ENCODE measurements around the gene DUSP12. TPM values are rescaled to one million over a fixed set of nuclear protein-coding genes. Genes with fewer than 3 reads are reported as not detected.

Gene DUSP12
- total and polyA plus RNA-seq, 2 donors (not counting 1 experiment from before 2014, with no cell fraction given): 29.5 to 41.9 TPM

- Histone ChIP-seq H4K20me1 (ENCODE audit: control insufficient read depth, insufficient read depth, low read length, poor library complexity, severe bottlenecking) (peaks cover 26% of the 10 kb centered on the region), H3K79me2 (ENCODE audit: control insufficient read depth, insufficient read depth, low read length) (peaks cover 96% of the 10 kb centered on the region), H3K9me3 (ENCODE audit: control extremely low read depth in 1 of 3, control insufficient read depth in 2 of 3, insufficient read depth in 1 of 3, low read length in 2 of 3) (no peaks in the 10 kb centered on the region), H3K4me1 (ENCODE audit: control insufficient read depth in 2 of 2, insufficient read depth in 2 of 2, low read length in 2 of 2) (peaks cover 37 to 47% of the 10 kb centered on the region in 2 donors), H3K27me3 (replicated peaks in 1 of 4; ENCODE audit: control extremely low read depth in 1 of 4, control insufficient read depth in 3 of 4, insufficient read depth in 4 of 4, low read length in 3 of 4) (no peaks in the 10 kb centered on the region), H3K4me3 (ENCODE audit: control extremely low read depth in 1 of 5, extremely low read depth in 1 of 5, insufficient read depth in 1 of 5, low read depth in 2 of 5, low read length in 4 of 5) (no peak overlapping the region), H3K4me2 (replicated peaks; ENCODE audit: low read depth, low read length, poor library complexity, severe bottlenecking) (no peak overlapping the region), H2AFZ (ENCODE audit: insufficient read depth, low read depth, low read length, poor library complexity, severe bottlenecking) (no peak overlapping the region), H3K36me3 (replicated peaks in 1 of 2; ENCODE audit: control extremely low read depth in 1 of 2, control insufficient read depth in 1 of 2, extremely low read depth in 1 of 2, insufficient read depth in 2 of 2, low read length in 1 of 2) (peaks cover 0 to 6% of the 10 kb centered on the region in 2 experiments), H3K9ac (ENCODE audit: low read length) (no peak overlapping the region), H3K27ac (ENCODE audit: low read length in 2 of 2) (no peak overlapping the region)
- TF ChIP-seq, protein P1, sequence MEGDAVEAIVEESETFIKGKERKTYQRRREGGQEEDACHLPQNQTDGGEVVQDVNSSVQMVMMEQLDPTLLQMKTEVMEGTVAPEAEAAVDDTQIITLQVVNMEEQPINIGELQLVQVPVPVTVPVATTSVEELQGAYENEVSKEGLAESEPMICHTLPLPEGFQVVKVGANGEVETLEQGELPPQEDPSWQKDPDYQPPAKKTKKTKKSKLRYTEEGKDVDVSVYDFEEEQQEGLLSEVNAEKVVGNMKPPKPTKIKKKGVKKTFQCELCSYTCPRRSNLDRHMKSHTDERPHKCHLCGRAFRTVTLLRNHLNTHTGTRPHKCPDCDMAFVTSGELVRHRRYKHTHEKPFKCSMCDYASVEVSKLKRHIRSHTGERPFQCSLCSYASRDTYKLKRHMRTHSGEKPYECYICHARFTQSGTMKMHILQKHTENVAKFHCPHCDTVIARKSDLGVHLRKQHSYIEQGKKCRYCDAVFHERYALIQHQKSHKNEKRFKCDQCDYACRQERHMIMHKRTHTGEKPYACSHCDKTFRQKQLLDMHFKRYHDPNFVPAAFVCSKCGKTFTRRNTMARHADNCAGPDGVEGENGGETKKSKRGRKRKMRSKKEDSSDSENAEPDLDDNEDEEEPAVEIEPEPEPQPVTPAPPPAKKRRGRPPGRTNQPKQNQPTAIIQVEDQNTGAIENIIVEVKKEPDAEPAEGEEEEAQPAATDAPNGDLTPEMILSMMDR (IDR thresholded peaks at IDR 0.05): no peak
- no peak for TF ChIP-seq EZH2 (IDR thresholded peaks at IDR 0.05; ENCODE audit: borderline replicate concordance, insufficient read depth, low read depth, low read length, poor library complexity, severe bottlenecking)
- no peak overlapping the region for H3K4me3 Mint-ChIP-seq
- ChIA-PET POLR2A (no interaction called here), CTCF (interaction anchor here (0.6 to 1.6 kb wide), 3 partner anchors 12 to 52 kb away, joined by 3 to 4 read pairs (median 3); partner anchors contain the start of gene DUSP12)
- intact Hi-C loops (cut with micrococcal nuclease): no loop called here
- no peaks in the 10 kb centered on the region for H3K27me3 Mint-ChIP-seq
- ATAC-seq (ENCODE audit: low read depth) (no peak), DNase-seq (no peak)
- no peak overlapping the region for H3K27ac Mint-ChIP-seq
- H3K4me1 Mint-ChIP-seq: peaks cover 43% of the 10 kb centered on the region
- 100% methylated on average over 1 of the region's 3 CpGs for WGBS (ENCODE audit: insufficient coverage)
- H3K9me3 Mint-ChIP-seq (ENCODE audit: insufficient read depth): no peaks in the 10 kb centered on the region
Observed at GRCh38 chr1:161770250-161770649, 20.7 kb downstream of the DUSP12 start.

- H2AFZ ChIP-seq (ENCODE audit: insufficient read depth, low read depth, low read length, poor library complexity, severe bottlenecking): no peak overlapping the region
- H3K27me3 ChIP-seq (replicated peaks in 1 of 4; ENCODE audit: control extremely low read depth in 1 of 4, control insufficient read depth in 3 of 4, insufficient read depth in 4 of 4, low read length in 3 of 4): no peaks in the 10 kb centered on the region
- DNase-seq: no peak
- ChIA-PET POLR2A (no interaction called here), CTCF (interaction anchor here (1.4 to 1.6 kb wide), 2 partner anchors 8 to 22 kb away, joined by 3 to 4 read pairs; no protein-coding TSS in a partner anchor)
- ATAC-seq (ENCODE audit: low read depth): no peak
- H3K79me2 ChIP-seq (ENCODE audit: control insufficient read depth, insufficient read depth, low read length): peaks cover 98% of the 10 kb centered on the region
- intact Hi-C loops (cut with micrococcal nuclease): no loop called here
- H4K20me1 ChIP-seq (ENCODE audit: control insufficient read depth, insufficient read depth, low read length, poor library complexity, severe bottlenecking): peaks cover 26% of the 10 kb centered on the region
- H3K4me1 ChIP-seq (ENCODE audit: control insufficient read depth in 2 of 2, insufficient read depth in 2 of 2, low read length in 2 of 2): peaks cover 38 to 48% of the 10 kb centered on the region in 2 donors
- TF ChIP-seq, protein P1 (IDR thresholded peaks at IDR 0.05): no peak
- TF ChIP-seq EZH2 (IDR thresholded peaks at IDR 0.05; ENCODE audit: borderline replicate concordance, insufficient read depth, low read depth, low read length, poor library complexity, severe bottlenecking): no peak
- Mint-ChIP-seq H3K27me3 (no peaks in the 10 kb centered on the region), H3K27ac (no peak overlapping the region), H3K4me1 (peaks cover 41% of the 10 kb centered on the region), H3K9me3 (ENCODE audit: insufficient read depth) (no peaks in the 10 kb centered on the region), H3K4me3 (no peak overlapping the region)
- peak overlapping the region; percentile 31 for H3K4me2 ChIP-seq (replicated peaks; ENCODE audit: low read depth, low read length, poor library complexity, severe bottlenecking)
- no peak overlapping the region for H3K4me3 ChIP-seq (ENCODE audit: control extremely low read depth in 1 of 5, extremely low read depth in 1 of 5, insufficient read depth in 1 of 5, low read depth in 2 of 5, low read length in 4 of 5)
- WGBS (ENCODE audit: insufficient coverage): 21% methylated on average over 3 of the region's 5 CpGs
- peaks cover 0 to 8% of the 10 kb centered on the region in 2 experiments for H3K36me3 ChIP-seq (replicated peaks in 1 of 2; ENCODE audit: control extremely low read depth in 1 of 2, control insufficient read depth in 1 of 2, extremely low read depth in 1 of 2, insufficient read depth in 2 of 2, low read length in 1 of 2)
- H3K9ac ChIP-seq (ENCODE audit: low read length): no peak overlapping the region
- H3K9me3 ChIP-seq (ENCODE audit: control extremely low read depth in 1 of 3, control insufficient read depth in 2 of 3, insufficient read depth in 1 of 3, low read length in 2 of 3): no peaks in the 10 kb centered on the region
- no peak overlapping the region for H3K27ac ChIP-seq (ENCODE audit: low read length in 2 of 2)
Observed at GRCh38 chr1:161771161-161771560, 21.6 kb downstream of the DUSP12 start.

All from B cell (primary cell).